ENCODE measurements around the gene TFF1. TPM values are rescaled to one million over a fixed set of nuclear protein-coding genes. Genes with fewer than 3 reads are reported as not detected.

TFF1 gene
- total RNA-seq, 4 donors from 2014 or later = not detected

DNA sequence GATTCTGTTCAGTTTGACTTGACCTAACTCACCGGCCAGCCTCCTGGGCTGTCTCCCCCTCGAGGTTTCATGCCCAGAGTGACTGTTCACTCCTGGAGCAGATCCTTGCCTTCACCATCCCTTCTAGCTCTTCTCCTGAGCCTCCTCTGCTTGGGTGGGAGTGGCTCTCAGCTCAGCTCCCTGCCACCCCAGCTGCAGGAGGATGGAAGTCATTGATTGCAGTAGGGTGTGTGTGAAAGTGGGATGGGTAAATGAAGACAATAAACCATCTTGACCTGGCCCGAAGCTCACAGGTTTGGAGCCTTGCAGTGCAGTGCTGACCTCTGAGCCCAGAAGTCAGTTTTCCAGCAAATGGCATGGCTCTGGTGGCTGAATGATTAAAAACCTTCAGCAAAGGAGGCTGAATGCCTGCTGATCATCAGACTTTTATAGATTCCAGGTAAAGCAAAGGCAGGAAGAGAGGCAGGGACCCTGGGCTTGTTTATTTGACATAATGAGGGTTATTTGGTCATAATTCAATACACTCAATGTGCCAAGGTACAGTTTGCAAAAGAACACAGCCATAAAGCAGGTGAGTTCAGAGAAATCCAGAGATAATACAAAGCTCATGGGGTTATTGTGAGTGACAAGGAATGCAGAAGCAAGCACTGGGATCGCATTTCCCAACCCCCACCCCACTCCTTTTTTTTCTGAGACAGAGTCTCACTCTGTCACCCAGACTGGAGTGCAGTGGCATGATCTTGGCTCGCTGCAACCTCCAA lies 33.6 kb downstream of the TFF1 start:
- WGBS, 2 donors = 68 to 70% methylated on average over 5 of the region's 5 CpGs
- H3K36me3 ChIP-seq = no peaks in the 10 kb centered on the region
- no peak overlapping the region for H3K27ac ChIP-seq
- no peaks in the 10 kb centered on the region for H3K27me3 ChIP-seq
- H3K4me1 ChIP-seq = no peaks in the 10 kb centered on the region
- TF ChIP-seq POLR2A (IDR thresholded peaks at IDR 0.05) = no peak
- no peak for TF ChIP-seq EP300 (IDR thresholded peaks at IDR 0.05)
- TF ChIP-seq, protein P1, sequence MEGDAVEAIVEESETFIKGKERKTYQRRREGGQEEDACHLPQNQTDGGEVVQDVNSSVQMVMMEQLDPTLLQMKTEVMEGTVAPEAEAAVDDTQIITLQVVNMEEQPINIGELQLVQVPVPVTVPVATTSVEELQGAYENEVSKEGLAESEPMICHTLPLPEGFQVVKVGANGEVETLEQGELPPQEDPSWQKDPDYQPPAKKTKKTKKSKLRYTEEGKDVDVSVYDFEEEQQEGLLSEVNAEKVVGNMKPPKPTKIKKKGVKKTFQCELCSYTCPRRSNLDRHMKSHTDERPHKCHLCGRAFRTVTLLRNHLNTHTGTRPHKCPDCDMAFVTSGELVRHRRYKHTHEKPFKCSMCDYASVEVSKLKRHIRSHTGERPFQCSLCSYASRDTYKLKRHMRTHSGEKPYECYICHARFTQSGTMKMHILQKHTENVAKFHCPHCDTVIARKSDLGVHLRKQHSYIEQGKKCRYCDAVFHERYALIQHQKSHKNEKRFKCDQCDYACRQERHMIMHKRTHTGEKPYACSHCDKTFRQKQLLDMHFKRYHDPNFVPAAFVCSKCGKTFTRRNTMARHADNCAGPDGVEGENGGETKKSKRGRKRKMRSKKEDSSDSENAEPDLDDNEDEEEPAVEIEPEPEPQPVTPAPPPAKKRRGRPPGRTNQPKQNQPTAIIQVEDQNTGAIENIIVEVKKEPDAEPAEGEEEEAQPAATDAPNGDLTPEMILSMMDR (IDR thresholded peaks at IDR 0.05) = no peak
- H3K9me3 ChIP-seq = peaks cover 0 to 14% (median 0%) of the 10 kb centered on the region in 4 donors
- H3K4me3 ChIP-seq = no peak overlapping the region
- no peak for DNase-seq (ENCODE audit: low spot score in 2 of 2)

DNA sequence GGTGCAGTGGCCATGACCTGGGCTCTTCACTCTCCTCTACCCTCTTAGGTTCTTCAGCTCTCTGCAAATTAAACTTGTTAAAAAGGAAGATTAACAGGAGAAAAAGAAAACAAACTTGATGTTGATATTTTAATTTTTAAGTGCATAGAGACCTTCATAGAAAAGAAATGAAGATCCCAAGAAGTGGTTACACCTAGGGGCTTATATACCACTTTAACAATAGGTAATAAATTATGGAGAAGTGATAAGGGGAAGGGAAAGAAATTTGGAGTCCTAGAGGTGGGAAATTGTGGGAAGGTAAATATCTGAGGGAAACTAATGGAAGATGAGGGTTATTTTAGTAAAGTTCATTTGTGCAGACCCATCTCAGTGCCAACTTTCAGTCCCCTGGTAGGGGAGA lies 34.7 kb downstream of the TFF1 start:
- Histone ChIP-seq H3K4me3 (no peak overlapping the region), H3K4me1 (no peaks in the 10 kb centered on the region), H3K27ac (no peak overlapping the region), H3K36me3 (no peaks in the 10 kb centered on the region), H3K9me3 (peaks cover 0 to 14% (median 0%) of the 10 kb centered on the region in 4 donors), H3K27me3 (no peaks in the 10 kb centered on the region)
- TF ChIP-seq EP300 (IDR thresholded peaks at IDR 0.05) = no peak
- TF ChIP-seq, protein P1 (IDR thresholded peaks at IDR 0.05) = no peak
- DNase-seq (ENCODE audit: low spot score in 2 of 2) = no peak

DNA sequence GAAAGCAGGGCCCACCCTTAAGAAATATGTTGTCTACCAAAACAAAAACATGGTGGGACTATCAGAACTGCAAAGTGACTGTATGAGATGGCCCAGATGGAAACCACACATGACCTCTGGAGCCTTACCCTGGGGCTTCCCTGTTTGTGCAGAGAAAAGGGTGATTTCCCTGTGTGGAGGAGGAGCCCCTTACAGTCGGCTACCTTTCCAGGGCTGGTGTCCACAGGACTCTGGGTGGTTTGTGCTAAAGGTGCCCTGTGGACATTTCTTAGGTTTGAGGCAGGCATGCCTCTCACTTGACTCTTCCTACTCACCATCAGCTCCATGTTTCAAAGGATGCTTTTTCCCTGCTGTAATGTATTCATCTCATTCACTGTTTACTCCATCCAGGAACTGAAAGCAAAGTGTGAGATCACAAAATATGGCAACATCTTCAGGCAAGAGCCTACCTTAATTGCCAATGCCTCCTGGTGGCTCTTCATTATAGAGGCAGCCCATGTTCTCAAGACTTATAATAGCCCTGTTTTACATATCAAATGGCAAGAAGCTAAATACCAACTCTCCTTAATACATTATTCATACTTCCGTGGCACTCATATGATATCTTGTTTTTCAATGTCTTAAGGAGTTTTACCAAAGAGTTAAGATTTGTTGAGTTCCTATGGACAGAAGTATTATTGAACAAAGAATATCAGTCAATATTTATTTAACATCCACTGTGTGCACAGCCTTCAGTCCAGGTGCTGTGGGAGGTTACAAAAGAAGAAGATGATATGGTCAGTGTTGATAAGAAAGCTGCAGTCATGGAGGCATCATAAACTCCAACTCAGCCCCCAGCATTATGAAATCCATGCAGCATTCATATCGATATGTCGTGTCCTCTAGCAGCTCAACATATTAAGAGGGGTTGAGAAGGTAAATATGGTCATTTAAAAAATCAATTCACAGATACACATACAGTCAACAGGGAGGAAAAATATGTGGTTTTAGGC lies 35.7 kb downstream of the TFF1 start:
- DNase-seq (ENCODE audit: low spot score in 2 of 2) = no peak
- 79 to 86% methylated on average over 4 of the region's 4 CpGs for WGBS, 2 donors
- no peak overlapping the region for H3K27ac ChIP-seq
- TF ChIP-seq POLR2A (IDR thresholded peaks at IDR 0.05) (no peak), EP300 (IDR thresholded peaks at IDR 0.05) (no peak)
- TF ChIP-seq, protein P1 (IDR thresholded peaks at IDR 0.05) = no peak
- peaks cover 0 to 16% (median 0%) of the 10 kb centered on the region in 4 donors for H3K9me3 ChIP-seq
- H3K36me3 ChIP-seq = no peaks in the 10 kb centered on the region
- H3K27me3 ChIP-seq = no peaks in the 10 kb centered on the region
- no peak overlapping the region for H3K4me3 ChIP-seq
- no peaks in the 10 kb centered on the region for H3K4me1 ChIP-seq

DNA sequence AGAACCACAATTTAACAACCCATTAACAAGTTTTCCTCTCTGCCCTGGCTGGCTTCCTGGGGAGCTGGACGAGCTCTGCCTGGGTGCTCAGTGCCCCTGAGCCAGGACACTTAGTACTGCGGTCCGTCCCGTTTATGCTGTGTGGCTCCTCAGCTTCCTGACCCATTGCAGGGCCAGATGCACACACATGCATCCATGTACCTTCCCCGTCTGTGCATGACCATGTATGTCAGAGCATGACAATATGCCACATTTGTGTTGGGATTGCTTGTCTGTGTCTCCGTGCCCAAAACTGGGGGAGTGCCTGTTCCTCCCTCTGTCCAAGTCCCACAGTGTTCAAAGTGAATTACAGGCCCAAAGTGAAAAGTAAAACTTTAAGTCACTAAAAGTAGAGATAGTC lies 41.4 kb downstream of the TFF1 start:
- TF ChIP-seq, protein P1 (IDR thresholded peaks at IDR 0.05) = no peak
- TF ChIP-seq EP300 (IDR thresholded peaks at IDR 0.05) = no peak
- TF ChIP-seq POLR2A (IDR thresholded peaks at IDR 0.05) = no peak
- peaks cover 0 to 10% (median 0%) of the 10 kb centered on the region in 4 donors for H3K9me3 ChIP-seq
- no peak overlapping the region for H3K4me3 ChIP-seq
- no peaks in the 10 kb centered on the region for H3K36me3 ChIP-seq
- 88 to 92% methylated on average over 6 of the region's 6 CpGs for WGBS, 2 donors
- DNase-seq (ENCODE audit: low spot score in 2 of 2) = no peak
- H3K4me1 ChIP-seq = no peaks in the 10 kb centered on the region
- H3K27me3 ChIP-seq = no peaks in the 10 kb centered on the region
- H3K27ac ChIP-seq = no peak overlapping the region

DNA sequence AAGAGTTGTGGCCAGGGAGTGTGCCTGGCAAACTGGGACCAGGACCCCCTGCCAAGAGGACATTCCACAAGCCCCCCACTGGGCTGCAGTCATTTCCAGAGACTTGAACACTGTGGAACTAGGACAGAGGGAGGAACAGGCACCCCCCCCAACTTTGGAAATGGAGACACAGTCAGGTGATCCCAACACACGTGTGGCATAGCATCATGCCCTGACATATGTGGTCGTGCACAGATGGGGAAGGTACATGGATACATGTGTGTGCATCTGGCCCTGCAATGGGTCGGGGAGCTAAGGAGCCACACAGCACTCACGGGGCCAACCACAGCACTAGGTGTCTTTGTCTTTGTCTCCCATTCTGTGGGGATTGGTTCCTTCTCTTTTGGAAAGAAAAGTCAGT lies 44.5 kb downstream of the TFF1 start:
- TF ChIP-seq POLR2A (IDR thresholded peaks at IDR 0.05) = no peak
- TF ChIP-seq, protein P1 (IDR thresholded peaks at IDR 0.05) = no peak
- no peak for TF ChIP-seq EP300 (IDR thresholded peaks at IDR 0.05)
- Histone ChIP-seq H3K9me3 (peaks cover 0 to 10% (median 0%) of the 10 kb centered on the region in 4 donors), H3K27me3 (no peaks in the 10 kb centered on the region), H3K4me3 (no peak overlapping the region), H3K4me1 (no peaks in the 10 kb centered on the region), H3K27ac (no peak overlapping the region), H3K36me3 (no peaks in the 10 kb centered on the region)
- no peak for DNase-seq (ENCODE audit: low spot score in 2 of 2)
- WGBS, 2 donors = 80 to 92% methylated on average over 4 of the region's 4 CpGs
